NCI-H748 (cell line): Measurements from ENCODE around the gene WNT11.

Experiments used
- DNase-seq: peaks from one replicate; lab custom pipeline; 2025; ENCODE audit not compliant: unreplicated experiment; lab: John Stamatoyannopoulos, UW

WNT11 gene

DNA sequence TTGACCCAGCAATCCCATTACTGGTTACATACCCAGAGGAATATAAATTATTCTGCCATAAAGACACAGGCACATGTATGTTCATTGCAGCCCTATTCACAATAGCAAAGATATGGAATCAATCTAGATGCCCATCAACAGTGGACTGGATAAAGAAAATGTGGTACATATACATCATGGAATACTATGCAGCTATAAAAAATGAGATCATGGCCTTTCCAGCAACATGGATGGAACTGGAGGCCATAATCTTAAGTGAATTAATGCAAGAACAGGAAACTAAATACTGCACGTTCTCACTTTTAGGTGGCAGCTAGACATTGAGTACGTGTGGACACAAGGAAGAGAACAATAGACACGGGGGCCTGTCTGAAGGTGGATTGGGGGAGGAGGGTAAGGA lies 15.1 kb upstream of the WNT11 start:
- no peak for DNase-seq

DNA sequence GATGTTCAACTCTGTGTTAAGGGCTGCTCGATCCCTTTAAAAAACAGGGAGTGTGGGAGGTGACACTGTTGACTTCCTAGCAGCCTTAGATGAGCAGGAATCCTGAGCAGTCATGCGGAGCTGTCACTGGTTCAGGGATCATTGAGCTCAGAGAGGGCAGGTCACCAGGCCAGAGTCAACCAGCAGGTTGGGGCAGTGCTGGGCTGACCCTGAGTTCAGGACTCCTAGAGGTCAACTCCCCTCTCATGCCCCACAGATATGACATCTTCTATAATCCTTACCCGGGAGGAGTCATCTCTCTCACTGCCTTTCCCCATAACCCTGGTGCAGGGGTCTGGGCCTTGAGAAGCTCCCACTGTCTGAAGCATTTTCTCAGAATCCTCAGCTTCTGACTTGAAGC lies 12.9 kb upstream of the WNT11 start:
- DNase-seq, result no peak

DNA sequence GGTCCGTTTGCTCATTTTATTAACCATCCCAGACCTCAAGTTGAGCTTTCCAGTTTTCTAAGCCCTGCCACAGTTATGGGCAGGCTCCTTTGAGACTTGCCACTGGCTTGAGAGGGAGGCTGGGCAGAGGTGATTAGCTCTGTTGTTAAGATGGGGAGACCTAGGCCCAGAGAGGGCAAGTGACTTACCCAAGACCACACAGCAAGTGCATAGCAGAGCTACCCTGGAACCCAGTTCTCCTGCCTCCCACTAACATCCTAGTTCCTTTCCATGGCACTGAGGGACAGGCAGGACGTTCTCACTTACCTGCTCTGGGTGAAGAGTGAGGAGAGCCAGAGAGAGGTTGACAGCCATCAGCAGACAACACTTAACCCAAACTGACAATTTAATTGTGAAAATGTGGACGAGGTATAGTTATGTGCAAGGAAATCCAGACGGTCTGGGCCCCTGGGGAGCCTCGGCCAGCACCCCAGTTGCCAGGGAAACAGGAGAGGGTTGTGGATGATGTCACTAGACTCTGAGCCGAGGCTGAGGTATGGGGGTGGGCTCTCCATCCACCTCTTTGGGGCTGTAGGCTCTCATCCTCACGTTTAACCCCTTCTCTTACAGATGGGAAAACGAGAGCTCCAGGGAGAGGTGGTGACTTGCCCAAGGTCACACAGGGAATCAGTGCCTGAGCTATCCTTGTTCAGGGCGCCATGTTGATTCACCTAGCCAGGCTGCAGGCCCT lies 12.3 kb upstream of the WNT11 start:
- DNase-seq, result no peak

DNA sequence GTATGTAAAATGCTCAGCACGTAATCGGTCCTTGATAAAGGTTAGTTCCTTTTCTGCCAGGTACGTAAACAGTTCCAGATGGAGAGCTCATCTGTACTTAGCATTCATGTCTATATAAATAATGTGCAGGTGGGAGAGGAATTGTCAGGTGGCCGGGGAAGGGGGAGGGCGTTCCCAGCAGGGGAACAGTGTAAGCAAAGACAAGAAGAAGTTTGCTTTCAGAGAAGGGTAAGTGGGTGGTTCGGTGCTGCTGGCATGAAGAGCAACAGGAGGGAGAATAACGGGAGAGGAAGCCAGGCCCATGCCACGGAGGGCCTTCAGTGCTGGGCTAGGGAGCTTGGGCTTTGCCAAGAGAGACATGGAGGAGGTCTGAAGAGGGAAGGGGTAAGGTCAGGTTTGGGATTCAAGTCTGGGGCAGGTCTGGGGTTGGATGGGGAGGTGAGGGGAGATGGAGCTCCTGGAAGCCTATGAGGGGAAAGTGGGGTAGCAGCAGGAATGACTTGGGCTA lies 11.4 kb upstream of the WNT11 start:
- peak; percentile 93 for DNase-seq

DNA sequence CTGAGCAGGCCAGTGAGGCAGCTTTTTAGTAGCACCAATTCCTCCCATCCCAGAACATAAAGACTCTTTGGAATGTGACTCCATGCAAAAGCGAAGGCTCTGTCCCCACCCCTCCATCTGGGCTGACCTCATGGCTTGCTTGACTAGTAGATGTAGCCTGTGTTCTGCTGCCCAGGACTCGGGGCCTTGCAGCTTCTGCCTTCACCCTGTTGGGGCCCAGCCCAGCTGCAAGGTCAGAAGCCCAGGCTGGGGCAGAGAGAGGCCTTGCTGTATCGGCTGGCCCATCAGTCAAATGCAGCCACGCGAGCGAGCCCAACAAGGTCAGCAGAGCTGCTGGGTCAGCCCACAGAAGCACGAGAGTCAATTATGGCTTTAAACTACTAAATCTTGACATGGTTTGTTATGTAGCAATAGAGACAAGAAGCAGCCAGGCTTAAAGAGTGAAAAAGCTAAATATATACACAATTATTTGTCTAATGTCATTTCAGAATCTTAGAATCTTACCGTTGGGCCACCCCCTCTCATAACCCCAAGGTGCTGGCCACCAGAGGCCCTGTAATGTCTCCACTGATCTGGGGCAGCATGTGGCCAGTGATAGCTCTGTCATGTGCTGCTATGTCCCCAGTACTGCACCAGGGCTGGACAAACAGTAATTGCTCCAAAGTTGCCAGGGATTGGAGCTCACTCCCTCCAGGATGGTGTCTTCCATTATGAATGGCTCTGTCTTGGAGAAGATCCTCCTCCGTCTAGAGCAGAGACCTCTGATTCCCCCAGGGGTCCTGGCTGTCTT lies 10.4 kb upstream of the WNT11 start:
- DNase-seq, result no peak

DNA sequence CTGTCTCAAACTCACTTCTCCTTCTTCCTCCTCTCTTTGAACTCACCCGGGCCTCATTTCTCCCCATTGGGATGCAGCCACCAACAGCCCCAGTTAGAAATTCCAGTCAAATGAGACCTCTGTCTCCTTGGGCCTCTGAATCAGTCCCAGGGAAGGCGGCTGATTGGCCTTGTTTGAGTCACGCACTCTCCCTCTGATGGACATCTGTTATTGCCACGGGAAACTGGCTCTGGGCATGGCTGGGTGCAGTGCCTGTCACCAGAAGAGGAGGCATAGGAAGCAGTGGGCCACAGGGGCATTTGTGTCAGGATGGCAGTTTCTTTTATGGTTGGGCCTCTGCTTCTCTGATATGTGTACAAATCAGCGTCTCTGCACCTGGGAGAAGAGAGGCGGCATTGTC lies 9.6 kb upstream of the WNT11 start:
- DNase-seq, result no peak

DNA sequence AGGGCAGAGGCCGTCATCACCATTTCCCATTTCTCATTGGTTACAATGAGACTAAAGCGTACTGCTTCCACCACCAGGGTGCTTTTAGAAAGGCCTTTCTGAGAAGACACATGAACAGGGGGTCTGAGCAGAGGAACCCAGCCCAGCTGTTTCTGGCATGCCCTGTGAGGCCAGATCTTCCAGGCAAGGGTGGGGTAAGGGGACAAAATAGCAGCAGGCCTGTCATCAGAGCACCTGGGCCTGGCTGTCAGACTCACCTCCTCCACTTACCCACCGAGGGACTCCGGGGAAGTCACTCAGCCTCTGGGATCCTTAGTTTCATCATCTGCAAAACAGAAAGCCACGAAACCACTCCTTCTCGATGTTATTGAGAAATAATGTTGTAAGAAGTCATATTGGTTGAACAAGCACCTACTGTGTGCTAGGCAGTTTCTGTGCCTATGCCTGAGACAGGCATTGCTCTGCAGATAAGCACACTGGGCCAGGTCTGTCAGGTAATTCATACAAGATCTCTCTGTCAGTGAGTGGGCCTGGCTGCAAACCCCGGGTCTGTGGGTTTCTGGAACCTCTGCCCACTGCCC lies 8.8 kb upstream of the WNT11 start:
- no peak for DNase-seq

DNA sequence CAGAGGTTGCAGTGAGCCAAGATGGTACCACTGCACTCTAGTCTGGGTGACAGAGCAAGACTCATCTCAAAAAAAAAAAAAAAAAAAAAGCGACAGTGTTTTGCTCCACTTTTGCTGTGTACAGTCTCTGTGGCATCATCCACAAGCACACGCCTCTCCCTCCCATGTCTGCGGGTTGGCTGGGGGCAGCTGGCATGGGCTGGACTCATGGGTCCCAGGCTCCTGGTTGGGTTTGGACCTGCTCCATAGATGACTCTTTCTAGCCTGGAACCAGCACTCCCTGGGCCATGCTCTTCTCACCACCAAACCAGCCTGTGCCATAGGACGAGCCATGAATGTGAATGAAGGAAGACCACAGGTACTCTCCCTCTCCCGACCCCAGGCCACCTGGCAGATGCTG lies 7.9 kb upstream of the WNT11 start:
- no peak for DNase-seq

DNA sequence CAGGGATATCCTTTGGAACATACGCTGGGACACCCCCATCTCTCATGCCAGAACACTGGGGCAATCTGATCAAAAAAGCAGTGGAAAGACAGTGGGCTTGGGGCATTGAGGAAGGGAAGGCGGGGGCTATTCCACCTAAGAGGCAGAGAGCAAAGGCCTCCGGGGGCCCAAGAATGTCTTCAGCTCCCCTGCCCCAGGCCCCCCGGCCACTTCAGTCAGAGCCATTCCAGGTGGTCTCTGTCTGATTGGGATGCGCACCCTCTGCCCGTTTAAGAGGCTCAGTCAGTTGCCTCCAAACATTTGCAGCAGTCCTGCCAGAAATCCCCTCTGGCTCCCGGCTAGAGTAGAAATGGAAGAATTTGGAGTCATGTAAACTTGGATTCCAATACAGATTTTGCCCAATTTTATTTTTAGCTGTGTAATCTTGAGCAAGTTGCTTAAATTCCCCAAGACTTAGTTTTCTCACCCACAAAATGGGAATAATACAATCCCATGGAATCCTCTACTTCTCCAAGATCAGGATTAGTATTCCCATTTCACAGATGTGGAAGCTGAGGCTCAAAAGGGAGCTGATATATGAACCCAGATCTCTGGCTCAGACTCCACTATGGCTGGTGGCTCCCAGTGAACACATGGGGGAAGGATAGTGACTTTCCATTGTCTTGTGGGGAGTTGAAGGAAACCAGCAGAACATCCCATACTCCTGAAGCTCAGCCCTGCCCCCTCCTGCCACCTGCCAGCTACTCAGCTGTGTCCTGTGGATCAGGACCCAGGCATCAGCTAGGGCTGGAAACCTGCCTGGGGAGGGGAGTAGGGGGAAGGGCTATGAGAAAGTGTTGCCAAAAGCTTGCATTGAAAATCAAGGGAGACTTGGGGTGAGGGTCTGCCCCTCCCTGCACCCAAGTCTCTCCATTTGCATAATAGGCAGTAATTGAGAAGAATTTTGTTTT lies 6.1 kb upstream of the WNT11 start:
- DNase-seq, result no peak

DNA sequence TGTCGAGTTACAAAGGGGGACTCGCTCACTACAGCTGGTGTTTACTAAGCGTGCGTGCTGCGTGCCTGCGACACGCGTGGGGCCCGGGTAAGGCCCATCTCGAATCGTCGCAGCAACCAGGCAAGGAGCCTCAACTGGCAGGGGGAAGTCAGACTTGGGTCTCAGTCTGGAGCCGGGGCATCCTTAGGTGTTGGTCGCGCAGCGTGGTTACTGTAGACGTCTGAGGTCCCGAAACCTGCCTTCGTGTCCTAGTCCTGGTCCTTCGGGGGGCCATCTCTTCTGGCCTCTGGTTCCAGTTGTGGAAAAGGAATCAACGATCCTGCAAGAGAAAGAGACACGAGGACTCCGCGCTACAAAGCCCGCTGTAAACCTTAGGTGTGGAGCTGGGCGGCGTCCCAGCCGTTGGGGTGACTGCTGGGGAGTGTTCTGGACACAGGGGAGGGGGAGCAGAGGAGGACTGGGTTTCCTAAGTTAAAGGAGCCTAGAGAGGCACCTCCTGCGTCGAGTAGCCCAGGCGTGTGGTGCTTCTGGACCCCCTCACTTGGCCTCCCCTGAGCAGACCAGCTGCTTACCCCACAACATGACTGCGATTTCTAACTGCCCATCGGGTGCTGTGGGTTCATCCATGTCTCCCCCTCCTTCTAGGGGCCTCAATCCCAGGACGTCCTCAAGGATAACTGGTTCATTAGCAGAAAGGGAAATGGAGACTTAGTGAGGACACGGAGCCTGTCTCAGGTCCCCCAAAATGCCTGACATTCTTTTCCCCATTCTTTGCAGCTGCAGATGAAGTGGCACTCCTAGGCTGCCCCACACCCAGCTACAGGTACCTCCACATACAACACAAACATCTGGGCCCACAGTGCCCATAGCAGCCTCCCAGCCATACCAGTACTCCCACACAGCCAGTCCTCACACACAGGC lies 4.9 kb upstream of the WNT11 start:
- peak; percentile 46 for DNase-seq

DNA sequence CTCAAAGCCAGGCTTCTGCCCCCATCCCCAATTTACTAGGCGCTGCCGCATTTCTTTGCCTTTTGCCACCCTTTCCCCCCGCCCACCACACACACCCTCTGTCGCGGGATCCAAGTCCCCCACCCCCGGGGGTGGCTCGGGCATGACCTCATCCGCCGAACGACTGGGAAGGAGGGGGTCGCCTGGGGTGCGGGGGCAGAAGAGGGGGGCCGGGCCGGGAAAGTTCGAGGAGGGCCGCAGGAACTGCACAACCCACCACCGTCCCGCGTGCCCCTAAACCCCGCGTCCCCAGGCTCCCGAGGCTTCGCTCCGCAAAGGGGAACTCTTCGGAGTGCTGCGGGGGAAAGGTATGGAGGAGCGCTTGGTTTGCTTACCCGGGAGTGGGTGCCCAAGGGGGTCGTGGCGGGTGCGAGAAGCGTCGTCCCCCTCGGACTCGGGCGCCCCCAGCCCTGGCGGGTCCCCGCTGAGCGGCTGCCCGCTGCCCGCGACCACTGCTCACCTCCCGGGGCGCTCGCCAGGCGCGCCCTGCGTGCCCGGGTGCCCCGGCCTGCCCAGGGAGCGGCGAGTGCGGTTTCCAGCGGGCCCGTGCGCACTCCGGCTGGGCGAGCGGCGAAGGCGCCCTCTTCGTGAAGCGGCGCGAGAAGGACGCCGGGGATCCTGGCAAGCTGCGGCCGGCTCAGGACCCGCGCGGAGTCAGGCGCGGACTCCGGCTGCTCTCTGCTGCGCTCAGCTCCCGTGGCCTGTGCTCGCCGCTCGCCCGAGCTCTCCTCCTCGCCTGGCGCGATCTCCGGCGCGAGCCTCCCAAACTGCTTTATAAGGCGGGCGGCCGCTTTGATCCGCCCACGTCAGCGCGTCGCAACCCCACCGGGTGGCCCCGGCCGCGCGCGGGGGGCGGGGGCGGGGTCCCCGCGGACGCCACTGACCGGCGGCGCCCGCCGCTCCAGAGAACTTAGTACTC lies 4.0 kb upstream of the WNT11 start:
- peak; percentile 83 for DNase-seq

DNA sequence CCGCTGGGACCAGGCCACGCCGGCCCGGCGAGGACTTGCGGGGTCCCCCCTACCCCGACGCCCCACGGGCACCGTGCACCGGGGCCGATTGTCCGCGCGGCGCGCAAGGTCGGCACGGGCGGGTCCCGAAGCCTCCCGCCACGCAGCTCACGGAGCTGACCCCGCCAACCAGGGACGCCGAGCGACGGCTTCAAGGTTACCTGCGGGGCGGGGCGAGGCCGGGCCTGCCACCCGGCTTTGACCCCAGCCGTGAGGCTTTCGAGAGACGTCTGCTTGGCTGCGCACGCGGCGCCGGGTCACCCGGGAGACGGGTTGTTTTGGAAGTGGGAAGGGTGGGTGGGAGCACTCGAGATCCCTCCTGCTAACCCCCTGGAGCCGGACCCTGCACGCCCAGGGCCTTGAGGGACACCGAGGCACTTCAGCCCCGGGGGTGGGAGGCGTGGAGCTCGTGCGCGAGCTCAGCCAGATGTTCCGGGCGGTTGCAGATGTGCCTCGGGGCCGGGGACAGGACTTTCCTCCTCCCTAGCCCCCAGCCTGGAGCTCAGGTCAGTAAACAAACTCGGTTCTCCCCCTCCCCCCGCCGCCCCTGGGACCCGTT lies 3.2 kb upstream of the WNT11 start:
- peak; percentile 67 for DNase-seq

DNA sequence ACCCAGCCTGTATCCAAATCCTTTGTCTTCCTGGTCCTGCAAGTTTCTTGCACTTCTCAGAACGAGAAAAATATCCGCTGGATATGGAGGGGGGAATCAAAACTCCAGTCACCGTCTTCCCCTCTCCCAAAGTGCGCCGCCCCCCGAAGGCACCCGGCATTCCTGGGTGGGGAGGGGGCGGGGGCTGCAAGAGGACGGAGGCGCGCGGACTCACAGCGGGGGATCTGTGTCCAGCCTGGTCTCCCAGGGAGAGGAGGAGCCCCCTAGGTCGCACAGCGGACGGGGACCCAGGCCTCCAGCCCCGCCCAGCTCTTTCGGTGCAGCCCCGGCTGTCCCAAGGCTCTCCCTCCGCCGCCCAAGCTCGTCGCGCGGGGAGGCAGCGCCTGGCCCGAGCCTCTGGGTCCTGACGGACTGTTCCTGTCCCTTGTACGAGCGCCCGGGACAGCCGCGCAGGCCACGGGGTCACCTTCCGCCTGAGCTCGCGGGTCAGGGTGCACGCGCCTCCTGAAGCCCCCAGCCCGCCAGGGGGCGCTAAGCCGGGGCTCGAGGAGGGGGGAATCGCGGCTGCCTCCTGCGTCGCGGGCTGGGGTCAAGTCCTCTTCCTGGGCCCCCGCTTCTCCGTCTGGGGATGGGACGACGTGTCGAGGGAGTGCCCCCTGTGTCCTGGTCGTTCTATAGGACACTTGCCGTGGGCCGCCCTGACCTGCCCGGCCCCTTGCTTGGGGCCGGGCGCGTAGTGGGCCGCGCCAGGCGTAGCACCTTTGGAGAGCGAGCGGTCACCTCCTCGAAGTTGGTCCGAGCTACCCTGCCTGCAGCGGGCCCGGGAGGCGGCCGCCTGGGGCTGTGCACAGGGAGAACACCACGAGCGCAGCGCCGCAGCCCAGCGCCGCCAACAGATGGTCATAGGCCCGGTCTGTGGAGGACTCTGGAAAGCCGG lies 2.4 kb upstream of the WNT11 start:
- DNase-seq, result peak; percentile 80

DNA sequence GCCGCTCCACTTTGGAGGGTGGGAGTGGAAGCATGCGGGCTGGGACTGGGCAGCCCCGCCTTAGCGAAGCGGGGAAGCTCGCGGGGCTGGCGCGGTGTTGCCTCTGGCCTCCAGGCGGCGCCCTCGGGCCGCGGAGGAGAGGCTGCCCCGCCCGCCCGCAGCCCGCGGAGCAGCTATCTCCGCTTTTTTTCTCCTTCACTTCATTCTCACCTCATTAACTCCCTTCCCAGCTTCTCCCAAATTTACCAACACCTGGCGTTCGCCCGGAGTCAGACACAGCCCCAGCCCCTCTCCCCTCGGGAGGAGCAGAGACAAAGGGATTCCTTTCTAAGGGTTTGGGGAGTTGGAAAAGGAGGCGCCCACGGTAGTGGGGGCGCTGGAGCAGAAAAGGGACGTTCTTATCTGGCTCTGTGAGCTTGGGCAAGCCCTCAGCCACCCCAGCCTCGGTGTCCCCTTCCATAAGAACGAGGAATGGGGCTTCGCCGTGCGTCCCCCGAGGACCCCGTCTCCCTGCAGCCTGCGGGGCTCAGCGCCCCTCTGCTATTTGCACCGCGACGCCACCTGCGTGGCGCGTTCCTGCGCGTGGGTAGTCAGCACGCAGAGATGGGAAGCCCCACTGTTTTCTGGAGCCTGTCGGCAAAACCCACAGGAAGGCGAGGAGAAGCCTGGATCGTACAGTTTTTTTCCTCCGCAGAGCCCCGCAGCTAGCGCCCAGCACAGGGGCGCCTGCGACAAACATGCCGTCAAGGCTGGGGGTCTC lies 1.5 kb upstream of the WNT11 start:
- peak; percentile 90 for DNase-seq

DNA sequence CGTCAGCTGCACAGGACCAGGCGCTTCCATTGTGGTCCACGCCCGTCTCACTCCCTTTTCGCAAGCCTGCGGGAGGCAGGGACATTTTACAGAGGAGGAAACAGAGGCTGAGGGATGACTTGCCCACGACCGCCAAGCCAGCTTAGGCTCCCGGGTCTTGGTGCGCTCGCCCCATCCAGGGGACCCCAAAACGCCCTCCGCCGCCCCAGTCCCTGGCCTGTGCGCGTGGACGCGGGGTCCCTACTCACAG lies 300 bp downstream of the WNT11 start:
- DNase-seq, result no peak

DNA sequence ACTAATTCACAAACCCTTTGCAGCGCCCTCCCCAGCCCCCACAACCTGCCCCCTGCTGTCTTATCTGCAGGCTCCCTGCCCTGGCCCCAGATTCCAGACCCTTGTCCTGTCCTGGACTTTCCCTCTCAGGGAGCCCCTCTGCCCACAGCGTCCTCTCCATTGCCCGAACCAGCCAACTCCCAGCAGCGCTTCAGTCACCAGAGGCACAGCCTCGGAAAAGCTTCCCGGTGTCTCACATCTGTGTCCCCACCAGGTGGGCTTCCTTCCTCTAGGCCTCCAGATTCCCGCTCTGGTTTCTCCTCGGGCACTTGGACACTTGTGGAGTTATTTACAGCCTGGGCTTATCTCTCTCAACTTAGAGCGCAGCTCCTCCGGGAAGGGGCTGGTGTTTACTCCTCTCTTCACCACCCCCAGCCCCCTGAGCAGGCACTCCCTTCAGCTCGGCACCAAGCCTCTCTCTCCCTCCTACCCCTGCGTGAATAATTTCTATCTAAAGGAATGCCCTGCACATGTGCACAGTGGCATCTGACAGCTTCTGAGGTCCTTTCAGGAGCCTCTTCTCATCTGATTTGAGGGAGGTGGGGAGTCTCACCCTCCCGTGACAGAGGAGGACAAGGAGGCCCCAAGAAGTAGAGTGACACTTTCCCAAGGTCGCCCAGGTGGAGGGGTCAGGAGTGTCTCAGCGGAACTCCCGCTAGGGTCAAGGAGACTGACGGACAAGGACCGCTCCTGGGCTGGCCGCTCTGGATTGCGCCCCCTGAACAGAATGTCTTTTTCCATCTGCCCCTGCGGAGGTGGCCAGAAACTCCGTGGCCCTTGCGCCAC lies 838 bp downstream of the WNT11 start:
- DNase-seq, result peak; percentile 18
